Measurements from ENCODE around the gene FEZF2.

Gene FEZF2

DNA sequence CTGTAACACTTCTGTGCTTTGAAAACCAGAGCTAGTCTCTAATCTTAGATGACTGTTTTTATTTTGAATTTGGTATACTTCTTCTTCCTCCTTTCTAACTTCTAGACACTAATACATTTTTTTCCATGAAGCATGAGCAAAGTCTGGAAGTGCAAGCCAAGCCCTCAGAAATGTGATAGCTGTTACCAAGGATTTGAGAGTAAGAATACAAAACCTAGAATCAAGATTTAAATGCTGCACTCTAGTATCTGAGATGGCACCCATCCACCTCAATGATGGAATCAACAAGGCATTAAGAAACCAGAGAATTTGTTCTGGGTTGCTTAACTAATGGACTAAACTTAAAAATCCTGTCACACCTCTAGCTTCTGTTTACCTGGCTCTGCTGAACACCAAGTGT is 9.2 kb downstream of the FEZF2 start:
- no peak overlapping the region for H3K9ac ChIP-seq (ENCODE audit: low read length)
- no peaks in the 10 kb centered on the region for H4K20me1 ChIP-seq (ENCODE audit: insufficient read depth, low read length)
- DNase-seq = no peak
- H3K27ac ChIP-seq (ENCODE audit: low read length) = no peak overlapping the region
- no peak overlapping the region for H3K4me2 ChIP-seq (ENCODE audit: low read depth, low read length)
- no peak overlapping the region for H2AFZ ChIP-seq (ENCODE audit: low read length)
- H3K36me3 ChIP-seq (replicated peaks; ENCODE audit: insufficient read depth, low read length) = no peaks in the 10 kb centered on the region
- no peaks in the 10 kb centered on the region for H3K9me3 ChIP-seq (replicated peaks; ENCODE audit: insufficient read depth, low read length)
- no peak overlapping the region for H3K4me3 ChIP-seq (ENCODE audit: low read length)
- H3F3A ChIP-seq (ENCODE audit: insufficient read depth, low read length) = no peaks in the 10 kb centered on the region
- no peaks in the 10 kb centered on the region for H3K9me2 ChIP-seq (replicated peaks; ENCODE audit: insufficient read depth, low read length)
- TF ChIP-seq, protein P1, sequence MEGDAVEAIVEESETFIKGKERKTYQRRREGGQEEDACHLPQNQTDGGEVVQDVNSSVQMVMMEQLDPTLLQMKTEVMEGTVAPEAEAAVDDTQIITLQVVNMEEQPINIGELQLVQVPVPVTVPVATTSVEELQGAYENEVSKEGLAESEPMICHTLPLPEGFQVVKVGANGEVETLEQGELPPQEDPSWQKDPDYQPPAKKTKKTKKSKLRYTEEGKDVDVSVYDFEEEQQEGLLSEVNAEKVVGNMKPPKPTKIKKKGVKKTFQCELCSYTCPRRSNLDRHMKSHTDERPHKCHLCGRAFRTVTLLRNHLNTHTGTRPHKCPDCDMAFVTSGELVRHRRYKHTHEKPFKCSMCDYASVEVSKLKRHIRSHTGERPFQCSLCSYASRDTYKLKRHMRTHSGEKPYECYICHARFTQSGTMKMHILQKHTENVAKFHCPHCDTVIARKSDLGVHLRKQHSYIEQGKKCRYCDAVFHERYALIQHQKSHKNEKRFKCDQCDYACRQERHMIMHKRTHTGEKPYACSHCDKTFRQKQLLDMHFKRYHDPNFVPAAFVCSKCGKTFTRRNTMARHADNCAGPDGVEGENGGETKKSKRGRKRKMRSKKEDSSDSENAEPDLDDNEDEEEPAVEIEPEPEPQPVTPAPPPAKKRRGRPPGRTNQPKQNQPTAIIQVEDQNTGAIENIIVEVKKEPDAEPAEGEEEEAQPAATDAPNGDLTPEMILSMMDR (IDR thresholded peaks at IDR 0.05; ENCODE audit: low read length) = no peak
- no peak for TF ChIP-seq EZH2 (optimal IDR thresholded peaks at IDR 0.05; ENCODE audit: low read depth, low read length)
- no peak for TF ChIP-seq EZH2phosphoT487 (IDR thresholded peaks at IDR 0.05; ENCODE audit: low read length)
- no peaks in the 10 kb centered on the region for H3K27me3 ChIP-seq (replicated peaks; ENCODE audit: insufficient read depth, low read length)
- 0 out of 2 replicates have a peak, but pooled peaks cover 3% of the 10 kb centered on the region for H3K4me1 ChIP-seq (ENCODE audit: low read length)
- no peaks in the 10 kb centered on the region for H3K79me2 ChIP-seq (ENCODE audit: low read length)

DNA sequence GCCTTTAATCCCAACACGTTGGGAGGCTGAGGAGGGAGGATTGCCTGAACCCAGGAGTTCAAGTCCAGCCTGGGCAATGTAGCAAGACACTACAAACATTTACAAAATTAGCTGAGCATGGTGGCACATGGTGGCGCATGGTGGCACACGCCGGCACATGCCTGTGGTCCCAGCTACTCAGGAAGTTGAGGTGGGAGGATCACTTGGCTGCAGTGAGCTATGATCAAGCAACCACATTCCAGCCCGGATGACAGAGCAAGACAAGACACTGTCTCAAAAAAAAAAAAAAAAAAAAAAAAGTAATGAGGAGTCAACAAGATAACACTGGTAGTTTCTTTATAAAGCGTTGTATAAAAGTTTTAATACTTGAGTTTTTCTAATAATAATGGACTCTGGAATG is 10.1 kb downstream of the FEZF2 start:
- no peak overlapping the region for H3K4me3 ChIP-seq (ENCODE audit: low read length)
- H3K4me2 ChIP-seq (ENCODE audit: low read depth, low read length) = no peak overlapping the region
- no peak for DNase-seq
- no peaks in the 10 kb centered on the region for H3K36me3 ChIP-seq (replicated peaks; ENCODE audit: insufficient read depth, low read length)
- no peaks in the 10 kb centered on the region for H3K9me3 ChIP-seq (replicated peaks; ENCODE audit: insufficient read depth, low read length)
- no peaks in the 10 kb centered on the region for H3F3A ChIP-seq (ENCODE audit: insufficient read depth, low read length)
- H3K4me1 ChIP-seq (ENCODE audit: low read length) = 0 out of 2 replicates have a peak, but pooled peaks cover 3% of the 10 kb centered on the region
- H3K79me2 ChIP-seq (ENCODE audit: low read length) = no peaks in the 10 kb centered on the region
- H3K9me2 ChIP-seq (replicated peaks; ENCODE audit: insufficient read depth, low read length) = no peaks in the 10 kb centered on the region
- H2AFZ ChIP-seq (ENCODE audit: low read length) = no peak overlapping the region
- TF ChIP-seq EZH2phosphoT487 (IDR thresholded peaks at IDR 0.05; ENCODE audit: low read length) (no peak), EZH2 (optimal IDR thresholded peaks at IDR 0.05; ENCODE audit: low read depth, low read length) (no peak)
- TF ChIP-seq, protein P1 (IDR thresholded peaks at IDR 0.05; ENCODE audit: low read length) = no peak
- no peaks in the 10 kb centered on the region for H3K27me3 ChIP-seq (replicated peaks; ENCODE audit: insufficient read depth, low read length)
- no peak overlapping the region for H3K27ac ChIP-seq (ENCODE audit: low read length)
- H3K9ac ChIP-seq (ENCODE audit: low read length) = no peak overlapping the region
- no peaks in the 10 kb centered on the region for H4K20me1 ChIP-seq (ENCODE audit: insufficient read depth, low read length)

DNA sequence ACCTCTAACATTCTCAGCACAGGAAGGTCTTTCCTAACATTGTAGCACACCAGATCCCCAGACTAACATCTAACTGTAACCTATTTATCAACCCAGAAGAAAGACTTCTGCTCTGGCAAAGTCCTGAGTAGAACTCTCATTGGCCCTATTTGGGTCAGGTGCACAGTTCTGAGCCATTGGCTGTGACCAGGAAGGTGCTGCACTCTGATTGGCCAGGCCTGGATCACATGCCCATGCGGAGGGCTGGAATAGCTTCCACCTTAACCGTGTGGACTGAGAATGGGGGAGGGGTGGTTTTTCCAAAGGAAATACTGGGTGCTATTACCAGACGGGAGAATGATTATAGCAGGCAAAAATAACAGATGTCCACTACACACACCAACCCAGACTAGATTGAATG is 11.5 kb downstream of the FEZF2 start:
- no peaks in the 10 kb centered on the region for H3K79me2 ChIP-seq (ENCODE audit: low read length)
- H3K9me2 ChIP-seq (replicated peaks; ENCODE audit: insufficient read depth, low read length) = no peaks in the 10 kb centered on the region
- H3K4me2 ChIP-seq (ENCODE audit: low read depth, low read length) = no peak overlapping the region
- no peak overlapping the region for H2AFZ ChIP-seq (ENCODE audit: low read length)
- H3K27me3 ChIP-seq (replicated peaks; ENCODE audit: insufficient read depth, low read length) = no peaks in the 10 kb centered on the region
- H3K4me1 ChIP-seq (ENCODE audit: low read length) = 0 out of 2 replicates have a peak, but pooled peaks cover 3% of the 10 kb centered on the region
- H3K9me3 ChIP-seq (replicated peaks; ENCODE audit: insufficient read depth, low read length) = no peaks in the 10 kb centered on the region
- no peaks in the 10 kb centered on the region for H3K36me3 ChIP-seq (replicated peaks; ENCODE audit: insufficient read depth, low read length)
- TF ChIP-seq EZH2phosphoT487 (IDR thresholded peaks at IDR 0.05; ENCODE audit: low read length) (no peak), EZH2 (optimal IDR thresholded peaks at IDR 0.05; ENCODE audit: low read depth, low read length) (no peak)
- TF ChIP-seq, protein P1 (IDR thresholded peaks at IDR 0.05; ENCODE audit: low read length) = no peak
- no peak overlapping the region for H3K27ac ChIP-seq (ENCODE audit: low read length)
- no peak overlapping the region for H3K9ac ChIP-seq (ENCODE audit: low read length)
- no peaks in the 10 kb centered on the region for H3F3A ChIP-seq (ENCODE audit: insufficient read depth, low read length)
- no peak overlapping the region for H3K4me3 ChIP-seq (ENCODE audit: low read length)
- DNase-seq = no peak
- no peaks in the 10 kb centered on the region for H4K20me1 ChIP-seq (ENCODE audit: insufficient read depth, low read length)
